Measurements from ENCODE around the gene PPT1. TPM values are rescaled to one million over a fixed set of nuclear protein-coding genes. Genes with fewer than 3 reads are reported as not detected.
A peak's percentile ranks its signal among the peaks of the same experiment; 100 is the strongest.

Gene PPT1
- total RNA-seq, 1 donor from 2014 or later, result 48.3 TPM

- Mint-ChIP-seq H3K4me1 (ENCODE audit: low read depth) (peaks cover 59% of the 10 kb centered on the region), H3K36me3 (ENCODE audit: low read depth) (peaks cover 13% of the 10 kb centered on the region), H3K27ac (ENCODE audit: unreplicated experiment) (peak overlapping the region; percentile 59), H3K27me3 (ENCODE audit: low read depth) (no peaks in the 10 kb centered on the region), H3K4me3 (ENCODE audit: unreplicated experiment) (no peak overlapping the region), H3K9me3 (ENCODE audit: low read depth) (no peaks in the 10 kb centered on the region)
- DNase-seq (ENCODE audit: low spot score), result no peak
- TF ChIP-seq, protein P1, sequence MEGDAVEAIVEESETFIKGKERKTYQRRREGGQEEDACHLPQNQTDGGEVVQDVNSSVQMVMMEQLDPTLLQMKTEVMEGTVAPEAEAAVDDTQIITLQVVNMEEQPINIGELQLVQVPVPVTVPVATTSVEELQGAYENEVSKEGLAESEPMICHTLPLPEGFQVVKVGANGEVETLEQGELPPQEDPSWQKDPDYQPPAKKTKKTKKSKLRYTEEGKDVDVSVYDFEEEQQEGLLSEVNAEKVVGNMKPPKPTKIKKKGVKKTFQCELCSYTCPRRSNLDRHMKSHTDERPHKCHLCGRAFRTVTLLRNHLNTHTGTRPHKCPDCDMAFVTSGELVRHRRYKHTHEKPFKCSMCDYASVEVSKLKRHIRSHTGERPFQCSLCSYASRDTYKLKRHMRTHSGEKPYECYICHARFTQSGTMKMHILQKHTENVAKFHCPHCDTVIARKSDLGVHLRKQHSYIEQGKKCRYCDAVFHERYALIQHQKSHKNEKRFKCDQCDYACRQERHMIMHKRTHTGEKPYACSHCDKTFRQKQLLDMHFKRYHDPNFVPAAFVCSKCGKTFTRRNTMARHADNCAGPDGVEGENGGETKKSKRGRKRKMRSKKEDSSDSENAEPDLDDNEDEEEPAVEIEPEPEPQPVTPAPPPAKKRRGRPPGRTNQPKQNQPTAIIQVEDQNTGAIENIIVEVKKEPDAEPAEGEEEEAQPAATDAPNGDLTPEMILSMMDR (IDR thresholded peaks at IDR 0.05), result no peak
Measured at GRCh38 chr1:40056519-40057309, 40.3 kb downstream of the PPT1 start.

DNA sequence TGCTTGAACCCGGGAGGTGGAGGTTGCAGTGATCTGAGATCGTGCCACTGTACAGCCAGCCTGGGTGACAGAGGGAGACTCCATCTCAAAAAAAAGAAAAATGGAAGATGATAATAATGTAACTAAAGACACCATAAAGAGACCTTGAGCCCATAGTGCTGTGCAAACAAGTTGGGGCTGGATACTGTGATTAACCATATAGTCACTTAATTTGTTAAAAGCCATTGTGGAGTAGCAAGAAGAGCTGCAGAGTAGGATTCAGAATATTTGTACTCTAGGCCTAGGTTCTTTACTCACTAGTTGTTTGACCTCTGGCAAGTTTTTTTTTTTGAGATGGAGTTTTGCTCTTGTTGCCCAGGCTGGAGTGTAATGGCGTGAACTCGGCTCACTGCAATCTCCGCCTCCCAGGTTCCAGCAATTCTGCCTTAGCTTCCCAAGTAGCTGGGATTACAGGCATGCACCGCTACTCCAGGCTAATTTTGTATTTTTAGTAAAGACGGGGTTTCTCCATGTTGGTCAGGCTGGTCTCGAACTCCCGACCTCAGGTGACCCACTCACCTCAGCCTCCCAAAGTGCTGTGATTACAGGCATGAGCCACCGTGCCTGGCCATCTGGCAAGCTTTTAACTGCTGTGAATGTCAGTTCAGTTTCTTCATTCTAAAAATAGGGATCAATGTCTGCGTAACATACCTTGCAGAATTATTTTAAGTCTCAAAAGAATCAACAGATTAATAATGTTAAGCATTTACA is 43.7 kb downstream of the PPT1 start:
- Mint-ChIP-seq H3K9me3 (ENCODE audit: low read depth) (no peaks in the 10 kb centered on the region), H3K4me1 (ENCODE audit: low read depth) (peaks cover 68% of the 10 kb centered on the region), H3K27me3 (ENCODE audit: low read depth) (no peaks in the 10 kb centered on the region), H3K4me3 (ENCODE audit: unreplicated experiment) (no peak overlapping the region), H3K36me3 (ENCODE audit: low read depth) (peaks cover 9% of the 10 kb centered on the region), H3K27ac (ENCODE audit: unreplicated experiment) (no peak overlapping the region)
- no peak for DNase-seq (ENCODE audit: low spot score)
- TF ChIP-seq, protein P1 (IDR thresholded peaks at IDR 0.05), result no peak

GRCh38 chr1:40050863-40051262 is 46.2 kb downstream of the PPT1 start:
- TF ChIP-seq, protein P1 (IDR thresholded peaks at IDR 0.05), result no peak
- Mint-ChIP-seq H3K27me3 (ENCODE audit: low read depth) (no peaks in the 10 kb centered on the region), H3K4me1 (ENCODE audit: low read depth) (peaks cover 68% of the 10 kb centered on the region), H3K36me3 (ENCODE audit: low read depth) (peaks cover 5% of the 10 kb centered on the region), H3K4me3 (ENCODE audit: unreplicated experiment) (no peak overlapping the region), H3K9me3 (ENCODE audit: low read depth) (no peaks in the 10 kb centered on the region), H3K27ac (ENCODE audit: unreplicated experiment) (peak overlapping the region; percentile 34)
- DNase-seq (ENCODE audit: low spot score), result no peak

DNA sequence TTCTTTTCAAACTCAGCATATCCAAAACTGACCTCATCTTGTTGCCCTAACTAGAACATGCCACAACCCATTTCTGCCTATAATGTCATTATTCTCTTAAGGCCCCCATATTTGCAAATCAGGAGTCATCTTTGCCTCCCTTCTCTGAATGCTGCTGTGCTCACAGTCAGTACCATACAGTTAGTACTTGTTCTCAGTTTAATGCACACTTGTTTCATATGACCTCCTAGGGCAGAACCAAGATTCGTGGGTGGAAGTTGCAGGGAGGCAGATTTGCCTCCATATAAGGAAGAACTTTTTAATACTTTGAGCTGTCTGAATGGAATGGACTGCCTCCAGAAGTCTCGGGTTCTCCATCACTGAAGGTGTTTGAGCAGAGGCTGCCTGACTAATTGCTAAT is 47.3 kb downstream of the PPT1 start:
- TF ChIP-seq, protein P1 (IDR thresholded peaks at IDR 0.05), result no peak
- H3K27ac Mint-ChIP-seq (ENCODE audit: unreplicated experiment), result peak overlapping the region; percentile 74
- no peaks in the 10 kb centered on the region for H3K9me3 Mint-ChIP-seq (ENCODE audit: low read depth)
- H3K4me1 Mint-ChIP-seq (ENCODE audit: low read depth), result peaks cover 72% of the 10 kb centered on the region
- DNase-seq (ENCODE audit: low spot score), result no peak
- H3K27me3 Mint-ChIP-seq (ENCODE audit: low read depth), result no peaks in the 10 kb centered on the region
- no peak overlapping the region for H3K4me3 Mint-ChIP-seq (ENCODE audit: unreplicated experiment)
- peaks cover 5% of the 10 kb centered on the region for H3K36me3 Mint-ChIP-seq (ENCODE audit: low read depth)

- TF ChIP-seq, protein P1 (IDR thresholded peaks at IDR 0.05), result no peak
- H3K4me3 Mint-ChIP-seq (ENCODE audit: unreplicated experiment), result no peak overlapping the region
Measured at GRCh38 chr1:40047769-40048168, 49.3 kb downstream of the PPT1 start.

More at GRCh38 chr1:40047769-40048168, 49.3 kb downstream of the PPT1 start:
- Mint-ChIP-seq H3K4me1 (ENCODE audit: low read depth) (peaks cover 79% of the 10 kb centered on the region), H3K9me3 (ENCODE audit: low read depth) (no peaks in the 10 kb centered on the region), H3K36me3 (ENCODE audit: low read depth) (peaks cover 7% of the 10 kb centered on the region), H3K27ac (ENCODE audit: unreplicated experiment) (peak overlapping the region; percentile 83), H3K27me3 (ENCODE audit: low read depth) (no peaks in the 10 kb centered on the region)
- no peak for DNase-seq (ENCODE audit: low spot score)

Measured in chondrocyte (in vitro differentiated cells).